GM12878 (cell line): Measurements from ENCODE around the gene GGPS1. TPM values are rescaled to one million over a fixed set of nuclear protein-coding genes. Genes with fewer than 3 reads are reported as not detected.

Experiments
- BACH1 ChIP-seq: fragments of 450-650 bp; IDR thresholded peaks from 2 replicates; pipeline ENCODE4 v1.6.1; 2017; ENCODE audit warnings: mild to moderate bottlenecking, borderline replicate concordance
- E2F4 ChIP-seq: IDR thresholded peaks from 2 replicates; pipeline ENCODE4 v1.6.1; 2012; ENCODE audit warnings: low read depth, low read length, improper control_type of control experiment
- GATAD2B ChIP-seq: fragments of 450-650 bp; conservative IDR thresholded peaks from 2 replicates; pipeline ENCODE4 v1.6.1; 2017; ENCODE audit warnings: low read depth, mild to moderate bottlenecking, moderate library complexity
- MLLT1 ChIP-seq: fragments of 450-650 bp; IDR thresholded peaks from 2 replicates; pipeline ENCODE4 v1.6.1; 2016; ENCODE audit warnings: mild to moderate bottlenecking
- SREBF1 ChIP-seq: IDR thresholded peaks from 2 replicates; pipeline ENCODE4 v1.6.1; 2012; ENCODE audit warnings: mild to moderate bottlenecking, low read length
- ZBTB11 ChIP-seq: fragments of 450-650 bp; formaldehyde crosslinking; IDR thresholded peaks from 2 replicates; pipeline ENCODE4 v1.5.0; 2022; ENCODE audit warnings: mild to moderate bottlenecking, missing genetic modification characterization
- polyA plus RNA-seq, 11 experiments: library from polyadenylated mRNA; depleted of rRNA in 4 of 11; unstranded in 6 of 11; stranded (reverse) in 5 of 11; fragments of >200 nt; fragmentation: Nextera tagmentation in 4 of 11; fragmentation: Illumina TruSeq in 1 of 11; extraction: Ambion mirVana in 4 of 11; extraction: Trizol in 1 of 11; gene quantifications; 1 replicate in 1 of 11; 2 replicates in 10 of 11; pipeline versions ENCODE4 v1.2.1 to v1.2.3, GENCODE V29; 2011 to 2016; ENCODE audit warnings: inconsistent platforms in 2 of 11, missing spikeins in 2 of 11, low read depth in 1 of 11
- total RNA-seq, 4 experiments: library from RNA; depleted of rRNA in 3 of 4; stranded (reverse); fragments of >200 nt in 3 of 4; fragmentation: Illumina TruSeq in 1 of 4; extraction: Trizol in 1 of 4; gene quantifications; 2 replicates each; pipeline versions ENCODE4 v1.2.1 to v1.2.3, GENCODE V29; 2013 to 2021

The GGPS1 gene
- total and polyA plus RNA-seq, 10 of the 15 experiments (the other 5 are each of a cell fraction or from before 2014, with no cell fraction given) = 15.1 to 36.0 (median 25.3) TPM

GRCh38 chr1:235327559-235328270 lies 655 bp upstream of the GGPS1 start, which contains the start of gene ARID4B (continued):
- TF ChIP-seq BACH1 = peak; percentile 36; the same call in 1 of the 2 replicates
- peak; percentile 76; the same call in 1 of the 2 replicates for TF ChIP-seq MLLT1
- no peak for TF ChIP-seq ZBTB11 (CRISPR knock-in tag)
- peak; percentile 20; the same call in 1 of the 2 replicates for TF ChIP-seq GATAD2B
- no peak for TF ChIP-seq SREBF1
- no peak for TF ChIP-seq E2F4
